Activated CD4-positive, alpha-beta T cell treated with anti-CD3 and anti-CD28 coated beads for 24 hours (primary cell): ENCODE data around the gene SP7.
"Not testable (repeated sequence)": the region's sequence is repeated elsewhere in the genome, so short reads cannot be mapped to it uniquely, and the experiment has no call there.

ENCODE experiments used
- DNase-seq, 2 donors: peaks; one replicate each; pipeline ENCODE4 v3.0.0-alpha.2; 2020; ENCODE audit warnings: low read depth in 2 of 2

SP7 gene

GRCh38 chr12:53346491-53346890 lies 10.3 kb upstream of the SP7 start:
- DNase-seq = no peak

- no peak for DNase-seq
These were observed 9.5 kb upstream of the SP7 start for GRCh38 chr12:53345486-53346188.

GRCh38 chr12:53344824-53345485 lies 8.8 kb upstream of the SP7 start:
- DNase-seq = peak; percentile 55 to 68

GRCh38 chr12:53344487-53344823 lies 8.3 kb upstream of the SP7 start:
- DNase-seq = no peak

- no peak for DNase-seq
These were observed 7.8 kb upstream of the SP7 start for GRCh38 chr12:53343969-53344368.

GRCh38 chr12:53343449-53343848 lies 7.3 kb upstream of the SP7 start:
- DNase-seq = no peak

- no peak for DNase-seq
These were observed 4.2 kb upstream of the SP7 start for GRCh38 chr12:53340398-53340797.

GRCh38 chr12:53338916-53339315 lies 2.8 kb upstream of the SP7 start:
- no peak for DNase-seq

GRCh38 chr12:53338017-53338416 lies 1.9 kb upstream of the SP7 start:
- DNase-seq = no peak

GRCh38 chr12:53334822-53335221 lies 1.3 kb downstream of the SP7 start:
- DNase-seq = no peak

- no peak for DNase-seq
These were observed 2.3 kb downstream of the SP7 start for GRCh38 chr12:53333845-53334244.

- DNase-seq = no peak
These were observed 2.9 kb downstream of the SP7 start for GRCh38 chr12:53333289-53333688.

- no peak for DNase-seq
These were observed 3.4 kb downstream of the SP7 start for GRCh38 chr12:53332744-53333143.

- not testable (repeated sequence) for DNase-seq
These were observed 3.8 kb downstream of the SP7 start for GRCh38 chr12:53332339-53332738.

GRCh38 chr12:53330671-53331070 lies 5.5 kb downstream of the SP7 start:
- no peak for DNase-seq

- DNase-seq = no peak
These were observed 8.1 kb downstream of the SP7 start for GRCh38 chr12:53328043-53328435.

- no peak for DNase-seq
These were observed 8.6 kb downstream of the SP7 start for GRCh38 chr12:53327435-53328042.

- no peak for DNase-seq
These were observed 9.5 kb downstream of the SP7 start for GRCh38 chr12:53326460-53327185.

GRCh38 chr12:53325511-53326061 lies 10.6 kb downstream of the SP7 start:
- peak in 1 of 2 donors; percentile 13 for DNase-seq

GRCh38 chr12:53324779-53325510 lies 11.2 kb downstream of the SP7 start:
- peak; percentile 81 to 83 for DNase-seq

- peak in 1 of 2 donors; percentile 27 for DNase-seq
These were observed 11.9 kb downstream of the SP7 start for GRCh38 chr12:53324113-53324778.
